ENCODE measurements around the gene TMSB10.

Gene TMSB10

DNA sequence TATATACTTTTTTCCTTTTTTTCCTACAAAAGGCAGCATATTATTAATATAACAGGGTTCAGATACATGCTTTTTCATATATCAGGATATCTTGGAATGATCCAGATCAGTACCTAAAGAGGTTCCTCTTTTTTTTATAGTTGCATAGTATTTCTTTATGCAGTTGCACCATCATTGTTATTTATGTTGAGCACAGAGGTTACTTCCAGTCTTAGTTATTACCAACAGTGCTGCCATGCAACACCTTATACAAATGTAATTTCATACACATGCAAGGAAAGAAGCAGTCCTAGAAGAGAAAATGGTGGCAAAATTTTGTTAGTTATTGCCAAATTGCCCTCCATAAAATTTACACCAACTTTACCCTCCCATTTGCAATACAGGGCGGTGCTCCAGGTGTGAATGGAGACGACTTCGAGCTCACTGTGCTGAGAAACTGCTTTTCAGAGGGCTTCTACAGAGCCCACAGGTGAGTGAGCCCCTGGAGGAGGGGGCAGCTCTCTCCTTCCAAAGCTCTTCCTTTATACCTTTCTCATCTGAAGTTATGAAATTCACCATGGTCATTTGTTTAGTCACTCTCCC is 35.5 kb downstream of the TMSB10 start:
- DNase-seq = no peak

- DNase-seq = no peak
Observed at GRCh38 chr2:84942166-84942565, 36.7 kb downstream of the TMSB10 start.

DNA sequence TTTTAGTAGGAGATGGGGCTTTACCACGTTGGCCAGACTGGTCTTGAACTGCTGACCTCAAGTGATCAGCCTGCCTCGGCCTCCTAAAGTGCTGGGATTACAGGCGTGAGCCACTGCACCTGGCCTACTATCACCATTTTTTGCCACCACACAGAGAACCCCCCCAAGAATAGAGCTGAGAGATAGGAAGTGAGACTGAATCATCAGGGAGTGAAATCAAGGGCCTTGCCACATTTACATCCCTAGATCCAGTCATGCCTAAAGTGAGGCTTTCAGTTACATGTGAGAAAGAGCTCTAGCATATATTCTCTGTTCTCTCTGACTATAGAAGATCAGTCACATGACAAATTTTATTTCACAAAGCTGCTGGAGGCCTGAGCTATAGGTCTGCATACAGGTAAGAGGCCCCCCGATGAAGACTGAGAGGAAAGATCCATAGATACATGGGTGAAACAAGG is 37.5 kb downstream of the TMSB10 start:
- DNase-seq = no peak

DNA sequence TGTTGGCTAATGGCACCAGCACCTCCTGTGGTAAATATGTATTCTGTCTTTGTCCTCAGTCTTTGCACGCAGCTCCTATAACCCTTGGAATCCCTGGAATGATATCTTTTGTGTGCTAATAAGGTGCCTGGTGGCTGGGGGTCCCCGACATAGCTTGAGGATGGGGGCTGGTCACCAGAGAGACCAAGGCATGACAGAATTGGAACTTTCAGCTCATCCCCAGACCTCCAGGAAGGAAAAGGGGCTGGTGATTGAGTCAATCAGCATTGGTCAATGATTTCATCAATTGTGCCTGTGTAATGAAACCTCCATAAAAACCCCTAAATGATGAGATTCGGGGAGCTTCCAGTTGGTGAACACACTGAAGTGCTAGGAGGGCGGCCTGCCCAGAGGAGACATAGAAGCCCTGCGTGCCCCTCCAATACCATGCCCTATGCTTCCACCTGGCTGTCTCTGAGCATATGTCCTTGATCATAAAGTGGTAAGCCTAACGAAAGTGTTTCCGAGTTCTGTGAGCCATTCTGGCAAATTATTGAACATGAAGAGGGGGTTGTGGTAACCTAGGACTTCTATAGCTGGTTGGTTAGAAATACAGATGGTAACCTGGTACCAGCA is 38.9 kb downstream of the TMSB10 start:
- no peak for DNase-seq

- peak in 1 of 2 donors; percentile 18 for DNase-seq
Observed at GRCh38 chr2:84945838-84946203, 40.4 kb downstream of the TMSB10 start.

- peak; percentile 76 to 78 for DNase-seq
Observed at GRCh38 chr2:84946204-84947009, 41.0 kb downstream of the TMSB10 start.

- DNase-seq = no peak
Observed at GRCh38 chr2:84947010-84947593, 41.6 kb downstream of the TMSB10 start.

GRCh38 chr2:84953535-84953934 is 48.1 kb downstream of the TMSB10 start:
- no peak for DNase-seq

- DNase-seq = no peak
Observed at GRCh38 chr2:84954329-84954728, 48.9 kb downstream of the TMSB10 start.
